Measurements from ENCODE around the gene CAMK2A.

- no peak for TF ChIP-seq CTCF (IDR thresholded peaks at IDR 0.05; ENCODE audit: poor library complexity)
- TF ChIP-seq EZH2 (IDR thresholded peaks at IDR 0.05; ENCODE audit: borderline replicate concordance): no peak
- no peak for TF ChIP-seq EZH2phosphoT487 (IDR thresholded peaks at IDR 0.05; ENCODE audit: low read depth, severe bottlenecking, unreplicated experiment)
Measured at GRCh38 chr5:150281987-150282386, 7.6 kb downstream of the CAMK2A start.
